HG03039 (cell line): ENCODE data around the gene MCOLN2.
"Not testable (repeated sequence)": the region's sequence is repeated elsewhere in the genome, so short reads cannot be mapped to it uniquely, and the experiment has no call there.

Source experiments
- ATAC-seq: cut with Tn5 transposase; IDR thresholded peaks from one replicate; pipeline ENCODE4 v1.9.1; 2021; ENCODE audit warnings: mild to moderate bottlenecking, moderate library complexity; ENCODE audit not compliant: unreplicated experiment

The MCOLN2 gene

DNA sequence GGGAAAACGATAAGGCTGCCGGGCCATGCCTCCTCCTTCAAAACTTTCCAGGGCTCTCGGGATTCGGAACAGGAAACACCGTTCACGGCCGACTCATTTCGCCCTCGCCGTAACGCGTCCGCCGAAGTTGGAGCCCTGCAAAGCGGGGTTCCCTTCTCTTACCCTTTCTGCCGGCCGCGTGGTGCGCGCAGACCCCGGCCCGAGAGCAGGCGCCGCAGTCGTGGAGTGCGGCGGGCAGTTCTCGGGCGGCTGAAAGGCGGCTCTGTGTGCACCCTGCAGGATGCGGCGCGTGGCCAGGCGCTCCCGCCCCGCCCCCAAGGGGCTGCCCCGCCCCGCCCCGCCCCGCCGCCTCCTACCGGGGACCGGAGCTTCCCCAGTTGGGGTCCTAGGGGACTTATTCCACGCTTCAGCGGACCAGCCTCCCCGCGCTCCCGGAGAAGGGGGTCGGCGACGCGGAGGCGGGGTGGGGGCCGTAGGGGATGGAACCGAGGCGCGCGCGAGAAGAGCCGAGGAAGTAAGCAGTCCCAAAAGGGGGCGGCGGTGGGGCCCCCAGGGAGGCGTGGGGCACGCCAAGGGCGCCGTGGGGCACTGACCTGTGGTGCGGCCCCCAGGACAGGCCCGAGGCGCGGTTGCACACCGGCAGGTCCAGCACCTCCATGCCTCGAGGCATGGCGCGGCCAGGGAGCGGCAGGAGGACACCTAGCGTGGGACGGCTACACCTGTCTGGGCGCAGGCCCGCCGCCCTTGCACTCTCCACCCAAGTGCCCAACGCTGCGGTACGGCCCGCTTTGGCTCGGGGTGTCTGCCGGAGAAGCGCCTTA is at the start of gene MCOLN2:
Gene MCOLN2, minus strand, starts transcription at position 268 of the 821 bp plus-strand sequence. Its CDS starts 241 bp downstream, at position 27.
- ATAC-seq, result peak; percentile 34

DNA sequence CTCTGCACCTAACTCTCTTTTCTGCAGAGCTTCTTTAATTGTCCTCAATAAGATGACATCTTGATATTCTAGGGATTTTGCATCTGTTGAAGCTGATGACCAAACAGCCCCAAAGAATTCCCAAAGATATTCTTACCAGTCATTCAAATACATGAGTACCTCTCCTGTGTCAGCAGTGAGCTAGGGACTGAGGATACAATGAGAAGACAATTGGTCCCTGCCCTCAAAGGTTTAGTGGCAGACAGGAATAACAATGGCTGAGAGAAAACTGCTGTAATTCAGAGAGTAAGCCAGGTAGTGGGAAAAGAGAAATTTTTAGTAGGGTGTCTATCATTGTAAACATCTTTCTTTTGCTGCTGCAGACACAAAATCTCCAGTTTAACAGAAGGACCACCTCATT is 45.5 kb upstream of the MCOLN2 start:
- no peak for ATAC-seq

DNA sequence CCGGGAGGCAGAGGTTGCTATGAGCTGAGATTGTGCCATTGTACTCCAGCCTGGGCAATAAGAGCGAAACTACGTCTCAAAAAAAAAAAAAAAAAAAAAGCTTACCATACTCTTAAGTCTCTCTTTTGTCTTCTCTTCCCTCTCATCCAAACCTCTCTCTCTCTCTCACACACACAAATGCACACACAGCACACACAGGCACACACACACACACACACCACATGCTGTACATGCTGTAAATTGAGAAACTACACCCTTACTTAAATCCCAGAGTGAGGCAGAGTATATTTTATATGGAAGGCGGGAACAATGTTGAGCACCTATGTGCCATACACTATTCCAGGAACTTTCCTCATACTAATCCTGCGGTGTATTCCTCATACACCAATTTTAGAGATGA is 44.9 kb upstream of the MCOLN2 start:
- ATAC-seq, result no peak

DNA sequence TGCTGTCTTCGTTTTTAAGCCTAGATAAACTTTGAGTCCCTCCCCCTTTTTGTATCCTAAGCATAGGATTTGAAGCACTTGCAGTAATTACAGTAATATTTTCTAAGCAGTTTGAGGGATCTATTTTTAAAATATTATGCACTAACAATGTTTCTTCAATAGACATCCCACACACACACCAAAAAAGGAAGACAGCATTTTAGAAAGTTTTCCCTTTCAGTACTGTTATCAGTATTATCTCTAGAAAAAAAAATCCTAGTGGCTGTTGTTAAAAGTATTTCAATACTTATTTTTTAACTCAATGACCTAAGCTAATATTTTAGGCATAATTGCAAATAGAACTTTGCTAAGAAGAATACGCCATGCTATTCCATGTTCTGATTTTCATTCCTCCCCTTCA is 36.3 kb upstream of the MCOLN2 start:
- ATAC-seq, result no peak

DNA sequence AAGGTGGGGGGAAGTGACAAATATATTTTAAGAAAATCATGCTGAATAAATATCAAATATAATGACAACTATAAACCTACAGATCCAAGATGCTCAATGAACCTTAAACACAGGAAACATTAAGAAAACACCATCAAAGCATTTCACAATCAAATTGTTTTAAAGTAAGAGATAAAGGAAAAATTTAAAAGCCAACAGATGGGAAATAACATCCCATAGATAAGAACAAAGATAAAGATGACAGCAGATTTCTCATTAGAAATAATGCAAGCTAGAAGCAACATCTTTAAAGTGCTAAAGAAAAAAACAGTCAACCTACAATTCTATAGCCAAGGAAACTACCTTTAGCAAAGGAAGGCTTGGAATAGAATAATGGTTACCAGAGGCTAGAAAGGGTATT is 33.6 kb upstream of the MCOLN2 start:
- ATAC-seq, result no peak

DNA sequence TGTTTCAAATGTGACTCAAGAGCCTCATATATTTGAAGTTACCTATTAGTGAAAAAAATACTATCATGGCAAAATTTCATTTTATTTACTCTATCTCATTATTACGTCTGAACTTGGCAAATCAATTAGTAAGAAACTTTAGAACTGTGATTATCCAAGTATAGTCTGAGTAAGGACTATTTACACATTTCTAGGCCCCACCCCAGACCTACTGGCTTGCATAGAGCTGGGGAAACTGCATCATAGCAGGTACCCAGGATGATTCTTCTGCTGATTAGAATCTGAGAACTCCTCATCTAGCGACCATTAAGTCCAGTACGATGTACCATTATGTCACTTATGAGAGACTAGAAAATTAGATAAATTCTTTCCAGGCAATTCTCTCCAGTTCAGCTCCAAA is 31.2 kb upstream of the MCOLN2 start:
- ATAC-seq, result no peak

DNA sequence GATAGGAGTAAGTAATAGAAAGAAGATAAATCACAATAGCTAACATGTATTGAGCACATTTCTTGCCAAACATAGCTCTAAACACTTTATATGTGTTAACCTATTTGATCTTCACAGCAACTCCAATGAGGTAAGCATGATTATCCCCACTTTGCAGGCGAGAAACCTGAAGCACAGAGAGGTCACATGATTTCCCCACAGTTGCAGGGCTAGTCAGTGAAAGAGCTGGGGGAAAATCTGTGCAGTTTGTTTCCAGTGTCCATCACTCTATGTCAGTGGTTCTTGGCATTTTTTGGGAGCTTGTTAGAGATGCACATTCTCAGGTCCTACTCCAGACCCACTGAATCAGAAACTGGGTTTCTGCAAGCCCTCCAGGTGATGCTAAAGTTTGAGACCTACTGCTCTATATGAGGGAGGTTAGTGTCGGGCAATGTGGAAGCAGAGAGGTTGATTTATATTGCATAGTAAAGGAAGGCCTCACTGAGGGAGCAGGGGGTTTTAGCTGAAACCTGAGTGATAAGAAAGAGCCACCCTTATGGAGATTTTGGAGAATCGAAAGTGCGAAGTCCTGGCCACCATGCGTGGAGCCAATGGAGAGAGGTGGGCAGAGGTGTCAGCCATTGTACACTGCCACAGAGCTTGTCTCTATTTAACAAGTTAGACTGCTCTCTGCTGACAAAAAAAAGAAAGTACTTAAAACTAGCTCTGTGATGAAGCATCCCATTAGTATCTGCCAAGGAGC is 30.5 kb upstream of the MCOLN2 start:
- peak; percentile 61 for ATAC-seq

DNA sequence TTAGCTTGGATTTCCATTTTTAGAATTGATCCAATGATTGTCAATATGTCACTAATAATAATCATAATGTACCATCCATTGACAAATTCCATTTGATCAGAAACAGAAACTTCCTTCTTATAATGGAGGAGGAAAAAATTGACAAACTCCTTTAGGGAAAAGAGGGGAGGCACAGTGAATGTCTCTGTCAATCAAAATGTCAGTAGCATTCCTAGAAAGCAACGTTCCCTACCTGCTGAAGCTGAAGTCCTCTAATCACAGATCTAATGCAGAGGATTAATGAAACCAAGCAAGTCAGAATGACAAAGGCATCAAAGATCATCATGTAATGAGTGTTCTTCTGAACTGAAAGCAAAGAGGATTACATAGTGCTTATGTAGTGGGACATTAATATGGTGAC is 29.0 kb upstream of the MCOLN2 start:
- ATAC-seq, result no peak

DNA sequence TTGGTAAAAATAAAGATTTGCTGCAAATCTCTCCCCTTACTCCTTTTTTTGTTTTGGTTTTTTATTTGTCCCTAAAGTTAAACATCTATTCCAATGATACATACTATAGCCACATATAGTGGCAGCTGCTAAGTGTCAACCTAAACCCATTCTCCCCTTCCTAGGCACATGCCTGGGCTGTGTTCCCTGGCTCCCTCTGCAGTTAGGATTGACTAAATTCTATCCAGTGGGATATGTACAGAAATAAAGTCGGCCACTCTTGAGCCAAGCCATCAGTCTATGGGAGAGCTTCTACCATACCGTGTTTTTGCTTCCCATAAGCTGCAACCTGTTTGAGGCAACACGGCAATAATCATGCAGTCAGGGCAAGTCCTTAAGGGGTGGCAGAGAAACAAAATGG is 27.8 kb upstream of the MCOLN2 start:
- ATAC-seq, result no peak

DNA sequence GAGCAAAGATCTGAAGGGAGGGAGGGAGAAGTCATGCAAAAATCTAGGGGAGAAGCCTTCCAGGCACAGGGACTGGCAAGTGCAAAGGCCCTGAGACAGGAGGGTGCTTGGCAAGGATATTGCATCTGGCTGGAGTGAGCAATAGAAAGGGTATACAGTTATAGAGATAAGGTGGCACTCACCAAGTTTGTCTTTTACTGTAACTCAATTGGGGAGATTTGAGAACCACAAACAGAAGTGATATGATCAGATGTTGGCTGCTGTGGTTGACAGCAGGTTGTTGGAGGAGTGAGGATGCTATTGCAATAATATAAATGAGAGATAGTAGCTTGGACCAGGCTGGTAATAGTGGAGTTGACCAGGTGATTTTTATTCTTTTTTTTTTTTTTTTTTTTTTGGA is 25.8 kb upstream of the MCOLN2 start:
- no peak for ATAC-seq

DNA sequence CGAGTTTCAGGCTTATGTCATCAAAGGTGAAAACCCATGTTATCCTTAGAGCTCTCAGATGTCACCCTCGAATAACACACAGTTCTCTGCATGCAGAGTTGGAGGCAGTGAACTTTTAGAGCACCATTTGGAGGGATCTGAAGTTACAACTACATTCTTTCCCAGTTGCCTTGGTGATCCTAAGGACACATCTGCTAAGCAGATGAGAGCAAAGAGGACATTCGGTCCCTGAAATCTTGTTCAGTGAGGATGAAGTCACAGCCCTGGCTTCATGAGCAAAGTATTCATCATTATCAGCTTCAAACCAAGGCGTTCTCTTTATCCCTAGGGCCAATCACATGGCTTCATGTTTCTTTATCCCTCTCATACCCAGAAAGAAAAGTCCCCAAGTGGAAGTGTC is 23.1 kb upstream of the MCOLN2 start:
- no peak for ATAC-seq

DNA sequence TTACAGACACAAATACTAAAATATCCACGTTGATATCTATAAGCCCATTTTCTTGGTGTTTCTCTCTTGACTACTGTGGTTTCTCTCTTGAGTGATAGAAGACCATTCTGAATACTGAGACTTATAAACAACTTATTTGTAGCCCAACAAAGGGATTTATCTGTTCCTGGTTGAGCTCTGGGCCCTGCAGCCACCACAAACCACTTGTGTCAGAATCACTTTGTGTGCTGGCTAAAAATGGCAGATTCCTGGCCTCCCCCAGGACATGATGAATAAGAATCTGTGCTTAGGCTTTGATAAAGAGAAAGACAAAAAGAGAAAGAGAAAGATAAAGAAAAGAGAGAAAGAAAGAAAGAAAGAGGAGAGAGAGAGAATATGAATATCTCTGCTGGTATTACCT is 18.9 kb upstream of the MCOLN2 start:
- no peak for ATAC-seq

DNA sequence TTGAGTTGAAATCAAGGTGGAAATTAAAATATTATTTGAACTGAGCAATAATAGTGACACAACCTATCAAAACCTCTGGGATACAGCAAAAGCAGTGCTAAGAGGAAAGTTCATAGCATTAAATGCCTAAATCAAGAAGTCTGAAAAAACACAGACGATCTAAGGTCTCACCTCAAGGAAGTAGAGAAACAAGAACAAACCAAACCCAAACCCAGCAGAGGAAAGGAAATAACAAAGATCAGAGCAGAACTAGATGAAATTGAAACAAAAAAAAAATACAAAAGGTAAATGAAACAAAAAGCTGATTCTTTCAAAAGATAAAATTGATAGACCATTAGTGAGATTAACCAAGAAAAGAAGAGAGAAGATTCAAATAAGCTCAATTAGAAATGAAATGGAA is 8.7 kb upstream of the MCOLN2 start:
- ATAC-seq, result not testable (repeated sequence)

DNA sequence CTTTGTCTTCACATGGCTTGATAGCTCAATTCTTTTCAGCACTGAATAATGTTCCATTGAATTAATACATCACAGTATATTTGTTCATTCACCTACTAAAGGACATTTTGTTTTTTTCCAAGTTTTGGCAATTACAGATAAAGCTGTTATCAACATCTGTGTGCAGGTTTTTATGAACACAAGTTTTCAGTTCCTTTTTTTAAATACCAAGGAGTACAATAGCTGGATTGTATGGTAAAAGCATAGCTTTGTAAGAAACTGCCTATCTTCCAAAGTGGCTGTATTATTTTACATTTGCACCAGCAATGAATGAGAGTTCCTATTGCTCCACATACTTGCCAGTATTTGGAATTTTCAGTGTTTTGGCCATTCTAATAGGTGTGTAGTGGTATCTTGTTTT is 4.8 kb upstream of the MCOLN2 start:
- no peak for ATAC-seq

DNA sequence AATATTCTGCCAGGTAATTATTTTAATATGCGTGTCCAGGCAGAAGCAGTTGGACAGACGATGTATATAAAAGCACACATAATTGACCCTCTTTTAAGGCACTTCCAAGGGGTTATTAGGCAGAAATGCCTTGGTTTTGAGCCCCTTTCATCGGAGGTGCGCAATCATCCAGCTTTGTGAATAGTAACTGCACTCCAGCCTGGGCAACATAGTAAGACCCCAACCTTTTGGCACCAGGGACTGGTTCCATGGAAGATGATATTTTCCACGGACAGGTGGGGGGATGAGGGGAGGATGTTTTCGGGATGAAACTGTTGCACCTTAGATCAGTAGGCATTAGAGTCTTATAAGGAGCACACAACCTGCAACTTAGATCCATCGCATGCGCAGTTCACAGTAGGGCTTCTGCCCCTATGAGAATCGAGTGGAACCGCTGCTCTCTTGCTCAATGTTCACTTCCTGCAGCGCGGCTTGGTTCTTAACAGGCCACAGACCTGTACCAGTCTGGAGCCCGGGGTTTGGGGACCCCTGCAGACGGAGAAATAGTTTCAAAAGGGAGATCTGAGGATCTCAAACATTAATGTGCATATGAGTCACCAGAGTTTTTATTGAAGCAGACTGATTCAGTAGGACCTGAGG is 1.8 kb upstream of the MCOLN2 start:
- ATAC-seq, result no peak

DNA sequence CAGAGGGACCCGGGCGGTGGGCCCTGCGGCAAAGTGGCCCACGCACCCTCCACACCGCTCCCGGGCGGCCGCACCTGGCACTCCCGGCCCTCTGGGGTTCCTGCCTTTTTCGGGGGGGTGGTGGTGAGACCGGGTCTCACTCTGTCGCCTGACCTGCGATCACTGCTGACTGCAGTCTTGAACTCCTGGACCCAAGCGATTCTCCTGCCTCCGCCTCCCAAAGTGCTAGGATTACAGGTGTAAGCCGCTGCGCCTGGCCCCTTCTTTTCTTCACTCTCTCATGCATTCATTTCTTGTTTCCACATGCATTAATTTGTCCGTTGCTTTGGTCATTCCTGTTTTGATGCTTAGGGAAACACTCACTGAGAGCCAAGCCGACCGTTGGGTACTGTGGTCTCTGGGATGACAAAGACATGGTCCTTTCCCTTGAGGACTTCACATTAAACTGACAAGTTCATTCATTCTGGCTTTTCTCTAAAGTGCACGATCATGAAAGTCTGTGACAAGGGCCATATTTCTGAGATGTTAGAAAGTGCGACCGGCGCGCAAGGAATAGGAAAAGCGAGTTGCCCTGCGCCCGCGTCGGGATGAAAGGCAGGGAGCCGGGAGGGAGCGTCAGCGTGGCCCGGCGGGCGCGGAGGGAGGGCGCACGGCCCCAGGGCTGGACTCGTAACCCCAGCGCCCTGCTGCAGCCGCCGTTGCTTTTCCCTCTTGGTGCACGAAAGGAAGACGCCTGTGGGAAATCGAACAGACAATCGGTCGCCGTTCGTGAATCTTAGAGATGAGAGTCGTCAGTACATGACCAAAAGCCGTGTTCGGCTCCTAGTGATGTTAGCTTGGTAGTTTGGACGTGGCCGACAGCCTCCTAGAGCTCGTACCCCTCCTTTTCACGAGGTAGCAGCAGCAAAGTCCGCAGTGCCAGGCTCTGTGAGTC is 1.0 kb upstream of the MCOLN2 start:
- no peak for ATAC-seq

DNA sequence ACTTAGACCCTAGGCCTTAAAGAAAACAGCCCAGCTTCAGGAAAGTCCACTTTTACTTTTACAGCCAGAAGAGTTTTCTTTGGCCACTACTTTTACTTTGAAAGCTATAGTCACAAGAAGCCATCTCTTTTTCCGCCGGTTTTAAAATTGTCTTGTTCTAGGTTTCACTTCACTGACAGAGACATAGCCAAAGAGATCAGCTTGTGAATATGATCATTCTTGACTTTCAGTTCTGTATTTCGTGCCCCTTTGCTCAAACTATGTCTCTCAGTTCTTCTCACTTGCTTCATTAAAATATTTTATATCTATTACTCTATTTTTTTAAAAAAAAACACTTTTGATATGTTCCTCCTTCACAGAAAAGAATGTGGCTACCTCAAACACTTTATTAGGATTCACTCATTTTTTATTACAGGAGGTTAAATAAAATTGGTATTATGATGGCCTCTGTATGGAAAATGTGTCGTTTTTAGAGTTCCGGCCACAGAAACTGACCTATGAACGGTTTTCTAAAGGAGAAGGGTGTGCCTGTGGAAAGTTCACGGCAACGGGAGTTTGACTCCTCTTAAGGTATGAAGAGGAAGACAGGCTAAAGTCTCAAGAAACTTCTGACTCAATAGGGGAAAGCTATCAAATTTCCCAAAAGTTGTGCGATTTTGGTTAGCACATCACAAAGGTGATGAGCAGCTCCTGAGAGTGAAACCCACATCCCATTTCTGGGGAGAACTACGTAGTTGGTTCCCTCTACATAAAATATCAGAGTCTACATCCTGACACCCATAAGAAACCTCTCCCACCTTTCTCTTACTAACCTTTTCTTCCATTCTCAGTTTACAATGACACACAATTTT is 1.2 kb downstream of the MCOLN2 start:
- ATAC-seq, result peak; percentile 35

DNA sequence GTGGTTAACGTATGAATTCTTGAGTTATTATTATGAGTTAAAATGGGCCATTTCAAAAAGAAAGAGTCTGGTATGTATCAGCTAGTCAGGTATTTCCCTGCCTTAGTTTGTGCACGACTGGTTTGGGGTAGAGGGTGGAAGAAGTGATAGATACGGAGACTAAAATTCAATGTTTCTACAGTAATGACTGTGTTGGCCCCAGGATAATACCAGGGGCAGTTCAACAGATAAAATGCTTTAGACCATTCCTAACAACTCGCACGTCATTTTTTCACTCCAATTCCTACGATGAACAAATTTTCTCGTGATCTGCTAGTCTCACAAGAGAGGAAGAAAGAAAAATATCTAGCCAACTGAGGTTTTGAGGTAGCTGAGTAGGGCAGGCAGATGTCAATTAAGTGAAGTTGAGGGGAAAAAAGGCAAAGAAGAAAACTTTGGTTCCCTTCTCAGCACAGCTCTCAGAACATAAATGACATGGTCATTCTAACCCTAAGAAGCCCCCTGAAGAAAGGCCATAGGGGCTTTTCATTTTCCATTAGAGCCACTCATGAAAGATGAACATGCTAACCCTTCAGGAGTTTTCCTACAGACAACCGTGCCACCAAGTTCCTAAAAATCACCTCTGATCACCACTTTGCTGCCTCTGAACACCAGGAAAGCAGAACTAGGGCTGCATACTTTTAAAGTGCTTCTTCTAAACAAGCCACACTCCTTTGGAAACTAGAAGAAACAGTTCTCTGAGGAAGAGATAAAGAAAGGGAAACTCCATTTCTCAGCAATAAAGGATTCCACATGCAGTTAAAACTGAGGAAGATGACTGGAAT is 5.6 kb downstream of the MCOLN2 start:
- peak; percentile 40 for ATAC-seq

DNA sequence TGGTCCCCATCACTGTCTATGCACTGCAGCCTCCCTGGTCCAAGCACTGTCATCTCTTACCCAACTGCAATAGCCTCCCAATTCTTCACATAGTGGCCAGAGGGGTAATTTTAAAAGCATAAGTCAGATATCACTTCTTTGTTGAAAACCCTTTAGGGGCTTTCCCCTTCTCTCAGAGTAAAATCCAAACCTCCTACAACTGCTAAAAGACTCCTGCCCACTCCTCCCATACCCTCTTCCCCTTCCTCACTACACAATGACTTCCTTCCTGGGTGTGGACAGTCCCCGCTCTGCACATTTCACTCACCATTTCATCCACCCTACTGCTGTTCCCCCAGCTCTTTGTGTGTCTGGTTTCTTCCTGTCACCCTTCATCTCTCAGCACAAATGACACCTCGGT is 8.3 kb downstream of the MCOLN2 start:
- peak; percentile 70 for ATAC-seq
